Cortex of kidney (tissue), 1 donor: Measurements from ENCODE around the gene PGLYRP3.

Experiments
- DNase-seq: peaks from one replicate; lab custom pipeline; 2025; lab: John Stamatoyannopoulos, UW

Gene PGLYRP3

GRCh38 chr1:153312570-153313186 lies at the start of gene PGLYRP3:
Gene PGLYRP3 (minus strand): TSS chr1:153312952. CDS start chr1:153310665, 2,287 bp downstream.
- no peak for DNase-seq

DNA sequence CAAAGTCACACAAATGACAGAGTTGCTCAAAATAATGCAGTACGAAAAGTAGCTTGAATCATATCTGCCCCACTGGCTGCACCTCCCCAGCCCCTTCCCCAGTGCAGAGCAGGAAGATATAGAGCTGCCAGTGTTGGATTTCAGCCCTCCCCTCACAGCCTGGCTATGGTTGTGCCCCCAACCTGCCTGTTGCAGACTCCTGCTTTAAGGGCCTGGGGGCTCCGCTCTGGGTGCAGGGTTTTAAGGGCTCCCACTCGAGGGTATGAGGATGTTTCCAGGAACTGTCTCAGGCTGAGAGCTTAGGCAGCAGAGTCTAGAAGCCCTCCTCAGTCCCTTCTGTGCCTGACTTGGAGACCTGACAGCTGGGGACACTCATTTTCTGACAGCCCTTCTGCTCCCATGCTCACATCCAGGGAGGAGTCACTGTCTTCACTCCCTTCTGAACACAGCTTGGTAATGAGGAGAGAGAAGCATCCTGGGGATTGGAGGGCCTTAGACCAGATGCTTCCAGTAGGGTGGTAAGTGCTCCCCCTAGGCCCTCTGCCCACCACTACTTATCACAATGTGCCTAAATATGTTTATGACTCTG lies 49.5 kb upstream of the PGLYRP3 start:
- DNase-seq = no peak

GRCh38 chr1:153361480-153362109 lies 48.8 kb upstream of the PGLYRP3 start:
- no peak for DNase-seq

- DNase-seq = no peak
These were observed 48.1 kb upstream of the PGLYRP3 start for GRCh38 chr1:153360592-153361479.

- no peak for DNase-seq
These were observed 47.4 kb upstream of the PGLYRP3 start for GRCh38 chr1:153360190-153360589.

GRCh38 chr1:153359241-153359640 lies 46.5 kb upstream of the PGLYRP3 start:
- no peak for DNase-seq

DNA sequence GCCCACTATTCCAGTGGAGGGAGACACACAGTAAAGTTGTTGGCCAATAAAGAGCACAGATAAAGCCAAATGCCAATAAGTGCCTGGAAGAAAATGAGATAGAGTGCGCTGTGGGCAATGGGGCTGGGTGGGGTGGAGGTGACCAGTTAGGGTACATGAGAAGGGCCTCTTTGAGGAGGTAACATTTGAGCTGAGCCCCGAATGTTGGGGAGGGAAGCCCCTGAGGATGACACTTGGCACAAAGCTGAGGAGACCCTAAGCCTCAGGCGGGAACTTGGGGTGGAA lies 45.9 kb upstream of the PGLYRP3 start:
- DNase-seq = no peak

DNA sequence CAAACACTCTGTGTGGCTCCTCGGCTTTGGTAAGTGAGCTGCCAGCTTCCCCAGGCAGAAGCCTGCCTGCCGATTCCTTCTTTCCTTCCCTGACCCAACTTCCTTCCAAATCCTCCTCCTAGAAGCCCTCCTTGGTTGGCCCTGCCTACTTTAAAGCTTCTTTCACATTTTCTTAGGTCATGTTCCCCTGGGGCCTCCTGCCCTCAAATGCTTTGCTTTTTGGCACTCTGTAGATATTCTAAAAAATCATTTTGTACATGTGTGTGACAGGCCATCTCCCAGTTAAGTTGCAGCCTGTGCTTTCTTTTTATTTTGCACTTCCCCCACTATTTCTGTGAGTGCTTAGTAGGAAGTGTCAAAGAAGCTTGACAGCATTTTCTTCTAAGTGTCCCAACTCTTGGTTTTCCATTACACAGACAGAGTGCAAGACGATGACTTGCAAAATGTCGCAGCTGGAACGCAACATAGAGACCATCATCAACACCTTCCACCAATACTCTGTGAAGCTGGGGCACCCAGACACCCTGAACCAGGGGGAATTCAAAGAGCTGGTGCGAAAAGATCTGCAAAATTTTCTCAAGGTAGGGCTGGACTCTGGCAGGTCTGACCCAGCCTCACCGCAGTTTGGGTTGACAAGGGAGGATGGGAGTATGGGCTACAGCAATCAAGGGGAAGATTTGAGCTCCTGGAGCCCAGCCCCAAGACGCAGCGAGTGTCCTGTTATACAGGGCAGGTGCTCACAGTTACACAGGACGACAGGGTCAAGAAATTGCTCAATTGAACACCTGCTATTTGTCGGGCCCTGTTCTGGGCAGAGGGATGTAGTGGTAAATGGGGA lies 45.3 kb upstream of the PGLYRP3 start, which contains the start of gene S100A9:
Gene S100A9 (plus strand): TSS at position 2 of the 838 bp plus-strand sequence. CDS start 430 bp downstream, at position 432.
- no peak for DNase-seq

- DNase-seq = no peak
These were observed 44.5 kb upstream of the PGLYRP3 start for GRCh38 chr1:153357076-153357852.

DNA sequence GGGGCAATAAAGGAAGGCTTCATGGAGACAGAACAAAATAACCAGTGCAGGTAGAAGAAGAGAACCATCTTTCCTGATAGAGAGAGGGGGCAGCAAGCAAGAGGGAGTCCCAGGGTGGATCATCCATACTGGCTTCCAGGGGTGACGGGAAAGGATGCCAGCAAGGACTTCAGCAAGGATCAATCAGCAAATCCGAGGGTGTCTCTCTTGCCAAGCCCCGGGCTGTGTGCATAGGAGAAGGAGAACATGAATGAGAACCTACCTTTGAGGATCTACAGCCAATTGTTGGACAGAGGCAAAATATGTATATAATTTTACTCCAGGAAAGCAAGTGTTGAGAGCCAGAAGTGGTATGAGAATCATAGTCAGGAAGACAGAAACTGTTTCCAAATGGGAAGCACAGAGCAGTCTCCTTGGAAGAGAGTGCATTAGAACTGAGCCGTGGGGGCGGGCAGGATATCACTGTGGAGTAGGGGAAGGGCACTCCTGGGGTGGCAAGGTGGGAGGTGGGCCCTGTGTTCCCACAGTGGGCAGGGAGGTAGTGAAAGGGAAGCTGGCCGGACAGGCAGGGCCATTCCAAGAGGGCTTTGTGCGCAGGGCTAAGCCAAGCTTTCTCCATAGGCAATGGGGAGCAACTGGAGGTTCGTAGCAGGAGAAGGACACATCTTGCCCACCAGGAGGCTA lies 43.8 kb upstream of the PGLYRP3 start:
- DNase-seq = no peak

DNA sequence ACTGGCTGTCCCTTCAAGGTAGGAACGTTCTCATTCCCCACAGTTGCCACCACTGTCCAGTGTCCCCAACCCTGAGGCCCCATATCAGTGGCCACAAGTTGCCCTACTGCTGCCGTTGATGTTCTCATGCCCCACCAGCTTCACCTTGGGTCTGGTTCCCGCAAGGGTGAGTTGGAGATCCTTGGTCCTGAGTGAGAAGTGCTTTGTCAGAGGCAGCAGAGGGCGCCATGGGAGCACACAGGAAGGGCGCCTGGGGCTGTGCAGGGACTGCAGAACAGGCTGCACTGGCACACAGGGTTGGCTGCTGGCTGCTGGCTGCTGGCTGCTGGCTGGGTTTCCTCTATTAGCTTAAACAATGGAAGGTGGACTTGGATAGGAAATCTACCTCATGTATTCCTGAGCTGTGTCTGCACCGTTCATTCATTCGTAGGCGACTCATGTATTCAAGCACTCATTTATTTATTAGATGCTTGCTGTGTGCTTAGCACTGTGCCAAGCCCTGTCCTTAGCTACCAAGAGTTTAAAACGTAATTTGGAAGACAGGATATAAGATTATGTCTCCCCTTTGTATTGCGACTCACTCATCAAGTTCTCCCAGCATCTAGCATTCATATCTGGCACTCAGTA lies 42.8 kb upstream of the PGLYRP3 start:
- no peak for DNase-seq

DNA sequence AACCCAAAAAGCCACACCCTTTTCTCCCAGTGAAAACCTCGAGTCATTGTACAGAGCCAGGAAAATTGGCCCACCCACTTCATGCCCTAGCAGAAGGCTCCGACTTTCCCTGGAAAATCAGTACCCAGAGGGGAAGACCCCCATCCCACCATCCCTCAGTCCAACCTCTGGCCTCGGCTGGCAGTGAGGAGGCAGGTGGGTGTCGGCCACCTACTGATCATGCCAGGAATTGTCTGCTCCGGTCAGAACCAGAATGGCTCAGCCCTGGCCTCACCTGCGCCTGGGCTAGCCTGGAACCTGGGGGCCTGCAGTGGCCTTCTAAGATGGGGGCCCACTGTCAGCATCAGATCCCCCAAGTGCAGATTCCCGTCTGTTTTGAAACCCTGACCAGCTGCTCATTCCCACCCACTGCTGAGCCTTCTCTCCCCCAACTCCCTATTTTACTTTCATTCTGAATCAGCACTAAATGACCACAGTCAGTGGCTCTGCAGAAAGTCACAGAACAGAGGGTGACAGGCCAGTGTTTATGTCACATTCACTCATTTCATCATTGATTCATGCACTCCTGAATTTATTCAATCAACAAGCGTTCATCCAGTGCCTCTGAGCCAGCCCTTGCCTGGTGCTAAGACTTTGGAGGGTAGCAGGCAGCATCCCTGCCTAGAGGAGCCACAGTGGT lies 41.9 kb upstream of the PGLYRP3 start:
- DNase-seq = no peak

GRCh38 chr1:153353226-153353947 lies 40.6 kb upstream of the PGLYRP3 start:
- no peak for DNase-seq

GRCh38 chr1:153352523-153352922 lies 39.8 kb upstream of the PGLYRP3 start:
- DNase-seq = no peak

GRCh38 chr1:153350321-153350957 lies 37.7 kb upstream of the PGLYRP3 start:
- DNase-seq = no peak

DNA sequence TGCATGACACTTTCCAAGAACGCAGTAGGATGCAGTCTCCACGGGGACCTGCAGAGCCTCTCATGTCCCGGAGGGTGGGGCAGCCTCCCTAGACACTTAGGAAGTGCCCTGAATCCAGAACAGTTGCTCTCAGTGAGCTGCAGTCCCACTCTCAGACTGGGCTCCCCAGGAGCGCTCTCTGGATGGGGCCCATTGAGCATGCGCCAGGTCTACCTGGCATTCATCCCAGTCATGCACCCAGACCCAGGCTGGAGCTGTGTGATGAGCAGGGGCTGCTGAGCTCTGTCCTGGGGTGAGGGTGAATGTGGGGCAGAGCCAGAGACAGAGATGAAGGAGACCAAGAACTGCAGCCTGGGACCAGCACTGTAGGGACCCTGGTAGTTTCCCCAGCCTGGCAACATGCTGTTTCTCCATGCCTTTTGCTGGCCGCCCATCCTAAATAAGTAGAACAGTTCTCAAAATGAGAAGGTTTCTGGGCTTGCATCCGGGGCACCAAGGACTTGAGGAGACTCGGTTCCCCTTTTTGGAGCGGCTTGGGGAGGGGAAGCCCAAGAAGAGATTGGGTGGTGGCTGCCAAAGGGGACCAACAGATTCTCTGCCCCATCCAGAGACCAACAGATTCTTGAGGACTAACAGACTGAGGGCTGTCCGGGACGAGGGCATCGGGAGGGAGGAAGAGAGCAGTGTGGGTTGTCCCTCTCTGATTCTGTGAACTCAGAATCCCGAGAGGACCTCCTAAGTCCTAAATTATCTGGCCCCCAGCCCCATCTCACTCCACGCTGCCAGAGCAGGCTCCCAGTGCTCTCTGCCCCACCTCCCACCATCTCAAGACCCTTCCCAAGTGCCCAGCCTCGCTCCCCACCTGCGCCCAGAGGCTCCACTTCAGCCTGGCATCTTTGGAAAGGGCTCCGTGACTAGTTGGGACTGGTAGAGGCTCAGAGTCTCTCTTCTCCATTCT lies 36.9 kb upstream of the PGLYRP3 start:
- DNase-seq = no peak
